Osteocyte (in vitro differentiated cells): Measurements from ENCODE around the gene ADPRS. TPM values are rescaled to one million over a fixed set of nuclear protein-coding genes. Genes with fewer than 3 reads are reported as not detected.
A peak's percentile ranks its signal among the peaks of the same experiment; 100 is the strongest.

Experiments used
- DNase-seq: peaks from one replicate; pipeline ENCODE4 v3.0.0; 2021; ENCODE audit warnings: mixed read lengths; ENCODE audit not compliant: unreplicated experiment; ENCODE audit errors: extremely low spot score
- H3K27ac Mint-ChIP-seq: one replicate; pipeline ENCODE4 v1.8.0; 2021; ENCODE audit warnings: mild to moderate bottlenecking, mixed read lengths; ENCODE audit not compliant: unreplicated experiment
- H3K27me3 Mint-ChIP-seq: one replicate; pipeline ENCODE4 v1.8.0; 2021; ENCODE audit warnings: mixed read lengths; ENCODE audit not compliant: unreplicated experiment
- H3K36me3 Mint-ChIP-seq: one replicate; pipeline ENCODE4 v1.8.0; 2021; ENCODE audit warnings: mixed read lengths; ENCODE audit not compliant: unreplicated experiment
- H3K4me1 Mint-ChIP-seq: one replicate; pipeline ENCODE4 v1.8.0; 2021; ENCODE audit warnings: mixed read lengths; ENCODE audit not compliant: unreplicated experiment
- H3K4me3 Mint-ChIP-seq: one replicate; pipeline ENCODE4 v1.8.0; 2021; ENCODE audit warnings: mild to moderate bottlenecking, moderate library complexity, mixed read lengths; ENCODE audit not compliant: unreplicated experiment
- H3K9me3 Mint-ChIP-seq: one replicate; pipeline ENCODE4 v1.8.0; 2021; ENCODE audit warnings: mixed read lengths; ENCODE audit not compliant: unreplicated experiment
- total RNA-seq: library from RNA; stranded (reverse); gene quantifications from 2 replicates; pipeline ENCODE4 v1.2.1, GENCODE V29; 2021
- TF ChIP-seq, protein P1 (sequence below): fragments of 200-600 bp; sonication (generic); IDR thresholded peaks from 2 replicates; pipeline ENCODE4 v1.5.0; 2021; ENCODE audit warnings: antibody characterized with exemption, mild to moderate bottlenecking, moderate library complexity

Gene ADPRS
- total RNA-seq, 1 donor from 2014 or later = 19.7 TPM

DNA sequence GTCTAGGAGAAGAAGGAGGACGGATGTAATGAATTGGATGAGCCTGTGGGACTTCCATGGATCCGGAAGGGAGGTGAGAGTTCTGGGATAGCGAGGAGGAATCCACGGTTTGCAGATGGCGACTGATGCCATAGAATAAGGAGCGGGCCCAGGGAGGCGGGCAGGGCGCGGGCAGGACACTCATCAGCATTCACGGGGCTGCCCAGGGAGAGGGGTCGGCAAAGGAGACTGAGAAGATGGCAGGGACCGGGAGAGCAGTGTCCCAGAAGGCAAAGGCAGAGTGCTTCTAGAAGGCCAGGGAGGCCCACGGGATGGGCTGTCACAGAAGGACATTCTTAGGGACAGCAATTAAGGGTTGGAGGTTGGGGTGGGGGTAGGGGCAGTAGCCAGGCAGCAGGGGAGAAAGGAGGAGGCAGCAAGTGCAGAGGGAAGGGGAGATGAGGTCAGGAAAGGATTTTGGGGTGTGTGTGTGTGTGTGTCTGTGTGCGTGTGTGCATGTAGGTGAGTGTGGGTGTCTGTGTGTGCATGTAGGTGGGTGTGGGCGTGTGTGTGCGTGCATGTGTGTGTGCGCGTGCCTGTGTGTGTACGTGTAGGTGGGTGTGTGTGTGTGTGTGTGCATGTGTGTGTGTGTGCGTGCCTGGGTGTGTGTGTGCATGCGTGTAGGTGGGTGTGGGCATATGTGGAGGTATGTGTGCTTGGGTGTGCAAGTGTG lies 37.5 kb downstream of the ADPRS start:
- Mint-ChIP-seq H3K4me1 (peaks cover 37% of the 10 kb centered on the region), H3K4me3 (peak overlapping the region; percentile 23), H3K27me3 (peaks cover 4% of the 10 kb centered on the region), H3K36me3 (no peaks in the 10 kb centered on the region), H3K9me3 (no peaks in the 10 kb centered on the region), H3K27ac (no peak overlapping the region)
- no peak for DNase-seq
- TF ChIP-seq, protein P1, sequence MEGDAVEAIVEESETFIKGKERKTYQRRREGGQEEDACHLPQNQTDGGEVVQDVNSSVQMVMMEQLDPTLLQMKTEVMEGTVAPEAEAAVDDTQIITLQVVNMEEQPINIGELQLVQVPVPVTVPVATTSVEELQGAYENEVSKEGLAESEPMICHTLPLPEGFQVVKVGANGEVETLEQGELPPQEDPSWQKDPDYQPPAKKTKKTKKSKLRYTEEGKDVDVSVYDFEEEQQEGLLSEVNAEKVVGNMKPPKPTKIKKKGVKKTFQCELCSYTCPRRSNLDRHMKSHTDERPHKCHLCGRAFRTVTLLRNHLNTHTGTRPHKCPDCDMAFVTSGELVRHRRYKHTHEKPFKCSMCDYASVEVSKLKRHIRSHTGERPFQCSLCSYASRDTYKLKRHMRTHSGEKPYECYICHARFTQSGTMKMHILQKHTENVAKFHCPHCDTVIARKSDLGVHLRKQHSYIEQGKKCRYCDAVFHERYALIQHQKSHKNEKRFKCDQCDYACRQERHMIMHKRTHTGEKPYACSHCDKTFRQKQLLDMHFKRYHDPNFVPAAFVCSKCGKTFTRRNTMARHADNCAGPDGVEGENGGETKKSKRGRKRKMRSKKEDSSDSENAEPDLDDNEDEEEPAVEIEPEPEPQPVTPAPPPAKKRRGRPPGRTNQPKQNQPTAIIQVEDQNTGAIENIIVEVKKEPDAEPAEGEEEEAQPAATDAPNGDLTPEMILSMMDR = no peak

DNA sequence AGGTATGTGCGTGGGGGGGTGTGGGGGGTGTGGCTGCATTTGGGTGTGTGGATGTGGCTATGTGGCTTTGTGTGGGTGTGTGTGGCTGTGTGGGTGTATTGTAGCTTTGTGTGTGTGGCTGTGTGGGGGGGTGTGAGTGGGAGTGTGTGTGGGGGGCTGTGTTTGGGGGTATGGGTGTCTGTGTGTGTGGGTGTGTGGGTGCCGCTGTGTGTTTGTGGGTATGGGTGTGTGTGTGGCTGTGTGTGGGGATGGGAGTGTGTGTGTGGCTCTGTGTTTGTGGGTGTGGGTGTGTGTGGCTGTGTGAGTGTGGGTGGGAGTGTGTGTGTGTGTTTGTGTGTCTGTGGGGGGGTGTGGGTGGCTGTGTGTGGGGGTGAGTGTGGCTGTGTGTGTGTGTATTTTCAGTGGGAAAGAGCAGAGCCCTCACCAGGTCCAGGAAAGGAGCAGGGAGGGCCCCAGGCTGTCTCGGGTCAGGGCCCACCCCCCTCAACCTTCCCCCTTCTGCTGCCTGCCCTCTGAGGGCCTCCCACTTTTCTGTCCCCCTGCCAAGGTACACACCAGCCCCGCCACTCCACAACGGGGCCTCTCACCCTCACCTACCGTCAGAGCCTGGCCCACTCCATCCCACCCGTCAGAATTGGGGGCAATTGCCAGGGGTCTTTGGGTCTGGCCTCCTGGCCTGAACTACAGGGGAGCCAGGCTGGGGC lies 38.3 kb downstream of the ADPRS start:
- peaks cover 4% of the 10 kb centered on the region for H3K27me3 Mint-ChIP-seq
- H3K4me3 Mint-ChIP-seq = no peak overlapping the region

DNA sequence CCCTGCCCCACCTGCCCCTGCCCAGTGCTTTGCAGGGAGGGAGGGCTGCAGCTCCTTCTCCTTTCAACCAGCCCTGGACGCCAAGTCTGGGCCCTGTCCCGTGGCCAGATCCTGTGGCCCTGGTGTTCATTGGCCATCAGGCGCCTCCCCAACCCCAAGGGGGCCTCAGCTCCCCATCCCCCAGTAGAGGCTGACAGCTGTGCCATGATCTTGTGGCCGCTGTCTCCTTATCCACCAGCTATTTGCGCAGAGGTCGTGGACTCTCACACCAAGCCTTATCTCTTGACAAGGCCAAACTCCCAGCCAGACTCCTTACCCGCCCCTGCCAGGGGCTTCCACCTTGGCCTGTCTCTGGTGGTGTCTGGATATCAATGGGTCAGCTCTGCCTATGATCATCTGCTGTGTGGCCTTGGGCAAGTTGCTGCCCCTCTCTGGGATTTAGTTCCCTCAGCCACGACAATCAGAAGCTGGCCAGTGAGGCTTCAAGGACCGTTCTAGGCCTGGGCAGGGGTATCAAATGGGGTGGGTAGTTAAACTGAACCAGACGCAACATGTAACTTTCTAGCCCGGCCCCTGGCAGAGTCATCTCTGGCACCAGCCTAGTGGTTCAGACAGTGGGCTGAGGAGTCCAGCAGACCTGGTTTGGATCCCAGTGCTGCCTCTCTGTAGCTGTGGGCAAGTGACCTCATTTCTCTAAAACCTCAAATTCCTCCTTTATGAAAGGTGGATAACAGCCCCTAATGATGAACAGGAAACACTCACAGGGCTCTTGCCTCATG lies 39.6 kb downstream of the ADPRS start:
- no peak overlapping the region for H3K4me3 Mint-ChIP-seq
- DNase-seq = no peak

More for the DNA sequence above, 38.3 kb downstream of the ADPRS start:
- H3K4me1 Mint-ChIP-seq = peaks cover 37% of the 10 kb centered on the region
- DNase-seq = no peak
- H3K9me3 Mint-ChIP-seq = no peaks in the 10 kb centered on the region
- TF ChIP-seq, protein P1 = no peak
- H3K36me3 Mint-ChIP-seq = no peaks in the 10 kb centered on the region
- no peak overlapping the region for H3K27ac Mint-ChIP-seq

DNA sequence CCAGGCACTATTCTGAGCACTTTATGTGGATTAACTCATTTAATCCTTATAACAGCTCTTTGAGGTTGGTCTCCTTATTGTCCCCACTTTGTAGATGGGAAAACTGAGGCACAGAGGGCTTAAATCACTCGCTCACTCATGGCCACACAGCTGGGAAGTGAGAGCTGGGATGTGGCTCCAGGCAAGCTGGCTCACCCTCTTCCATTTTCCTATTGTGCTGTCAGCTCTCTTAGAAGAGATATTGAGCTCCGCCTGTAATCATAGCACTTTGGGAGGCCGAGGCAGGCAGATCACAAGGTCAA lies 40.2 kb downstream of the ADPRS start:
- Mint-ChIP-seq H3K4me3 (no peak overlapping the region), H3K27me3 (peaks cover 4% of the 10 kb centered on the region), H3K27ac (no peak overlapping the region), H3K4me1 (peaks cover 28% of the 10 kb centered on the region), H3K9me3 (no peaks in the 10 kb centered on the region), H3K36me3 (no peaks in the 10 kb centered on the region)
- no peak for DNase-seq
- TF ChIP-seq, protein P1 = no peak

More for the DNA sequence above, 39.6 kb downstream of the ADPRS start:
- peaks cover 27% of the 10 kb centered on the region for H3K4me1 Mint-ChIP-seq
- H3K27me3 Mint-ChIP-seq = peaks cover 4% of the 10 kb centered on the region
- H3K27ac Mint-ChIP-seq = no peak overlapping the region
- no peaks in the 10 kb centered on the region for H3K36me3 Mint-ChIP-seq
- TF ChIP-seq, protein P1 = no peak
- no peaks in the 10 kb centered on the region for H3K9me3 Mint-ChIP-seq

DNA sequence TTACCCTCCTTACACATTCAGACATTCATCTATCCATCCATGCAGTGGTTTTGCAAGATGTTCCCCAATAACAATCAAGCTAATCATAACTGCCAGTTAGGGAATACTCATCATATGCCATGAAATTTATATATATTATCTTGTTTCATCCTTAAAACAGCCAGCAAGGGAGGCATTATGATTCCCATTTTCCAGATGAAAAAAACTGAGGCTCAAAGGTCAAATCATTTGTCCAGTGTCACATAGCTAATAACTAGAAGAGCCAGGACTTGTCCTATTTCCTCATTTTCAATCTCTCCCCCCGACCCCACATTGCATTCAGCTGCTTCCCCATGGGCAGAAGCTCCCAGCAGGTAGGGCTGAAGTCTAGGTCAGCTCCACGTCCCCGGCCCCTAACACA lies 43.3 kb downstream of the ADPRS start:
- DNase-seq = no peak
- Mint-ChIP-seq H3K27ac (no peak overlapping the region), H3K9me3 (no peaks in the 10 kb centered on the region), H3K4me3 (no peak overlapping the region), H3K36me3 (no peaks in the 10 kb centered on the region), H3K4me1 (peaks cover 21% of the 10 kb centered on the region), H3K27me3 (no peaks in the 10 kb centered on the region)
- TF ChIP-seq, protein P1 = no peak
